HL-60 (cell line): ENCODE data around the gene MAGI2.
"Not testable (repeated sequence)": the region's sequence is repeated elsewhere in the genome, so short reads cannot be mapped to it uniquely, and the experiment has no call there.

Source experiments
- CTCF ChIP-seq: IDR thresholded peaks from one replicate; pipeline ENCODE4 v1.5.1; 2011; ENCODE audit warnings: low read length, control low read depth, inconsistent platforms; ENCODE audit not compliant: insufficient read depth
- TF ChIP-seq, protein P1 (sequence below): IDR thresholded peaks from 2 replicates; pipeline ENCODE4 v1.6.1; 2012; ENCODE audit warnings: low read depth; ENCODE audit not compliant: insufficient replicate concordance

GRCh38 chr7:78577174-78577952 is 876.1 kb downstream of the MAGI2 start:
- TF ChIP-seq CTCF: not testable (repeated sequence)
- TF ChIP-seq, protein P1, sequence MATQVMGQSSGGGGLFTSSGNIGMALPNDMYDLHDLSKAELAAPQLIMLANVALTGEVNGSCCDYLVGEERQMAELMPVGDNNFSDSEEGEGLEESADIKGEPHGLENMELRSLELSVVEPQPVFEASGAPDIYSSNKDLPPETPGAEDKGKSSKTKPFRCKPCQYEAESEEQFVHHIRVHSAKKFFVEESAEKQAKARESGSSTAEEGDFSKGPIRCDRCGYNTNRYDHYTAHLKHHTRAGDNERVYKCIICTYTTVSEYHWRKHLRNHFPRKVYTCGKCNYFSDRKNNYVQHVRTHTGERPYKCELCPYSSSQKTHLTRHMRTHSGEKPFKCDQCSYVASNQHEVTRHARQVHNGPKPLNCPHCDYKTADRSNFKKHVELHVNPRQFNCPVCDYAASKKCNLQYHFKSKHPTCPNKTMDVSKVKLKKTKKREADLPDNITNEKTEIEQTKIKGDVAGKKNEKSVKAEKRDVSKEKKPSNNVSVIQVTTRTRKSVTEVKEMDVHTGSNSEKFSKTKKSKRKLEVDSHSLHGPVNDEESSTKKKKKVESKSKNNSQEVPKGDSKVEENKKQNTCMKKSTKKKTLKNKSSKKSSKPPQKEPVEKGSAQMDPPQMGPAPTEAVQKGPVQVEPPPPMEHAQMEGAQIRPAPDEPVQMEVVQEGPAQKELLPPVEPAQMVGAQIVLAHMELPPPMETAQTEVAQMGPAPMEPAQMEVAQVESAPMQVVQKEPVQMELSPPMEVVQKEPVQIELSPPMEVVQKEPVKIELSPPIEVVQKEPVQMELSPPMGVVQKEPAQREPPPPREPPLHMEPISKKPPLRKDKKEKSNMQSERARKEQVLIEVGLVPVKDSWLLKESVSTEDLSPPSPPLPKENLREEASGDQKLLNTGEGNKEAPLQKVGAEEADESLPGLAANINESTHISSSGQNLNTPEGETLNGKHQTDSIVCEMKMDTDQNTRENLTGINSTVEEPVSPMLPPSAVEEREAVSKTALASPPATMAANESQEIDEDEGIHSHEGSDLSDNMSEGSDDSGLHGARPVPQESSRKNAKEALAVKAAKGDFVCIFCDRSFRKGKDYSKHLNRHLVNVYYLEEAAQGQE: not testable (repeated sequence)
